Large intestine (tissue), 3 donors: ENCODE data around the gene POC5. TPM values are rescaled to one million over a fixed set of nuclear protein-coding genes. Genes with fewer than 3 reads are reported as not detected.

ENCODE experiments used
- DNase-seq, 2 donors: peaks; one replicate each; pipeline versions ENCODE4 v3.0.0 to v3.0.0-alpha.2; 2013
- H3K27ac ChIP-seq: one replicate; pipeline ENCODE4 v1.5.1; 2013; ENCODE audit warnings: low read length
- H3K27me3 ChIP-seq: 2 replicates; pipeline ENCODE4 v1.6.1; 2013; ENCODE audit warnings: low read length; ENCODE audit not compliant: control insufficient read depth, insufficient read depth
- H3K36me3 ChIP-seq: 2 replicates; pipeline ENCODE4 v1.6.1; 2013; ENCODE audit warnings: low read length; ENCODE audit not compliant: control insufficient read depth, insufficient read depth
- H3K4me1 ChIP-seq: one replicate; pipeline ENCODE4 v1.6.1; 2013; ENCODE audit warnings: low read length; ENCODE audit not compliant: control insufficient read depth, insufficient read depth
- H3K4me3 ChIP-seq: one replicate; pipeline ENCODE4 v1.5.1; 2013; ENCODE audit warnings: low read length
- H3K9me3 ChIP-seq: one replicate; pipeline ENCODE4 v1.6.1; 2013; ENCODE audit warnings: mild to moderate bottlenecking, low read depth, low read length, moderate library complexity; ENCODE audit not compliant: control insufficient read depth
- WGBS: methylation state at CpG from one replicate; pipeline ENCODE4 v1.1.5; 2013; ENCODE audit warnings: low lambda C conversion rate; ENCODE audit not compliant: insufficient coverage; 5-methylcytosine and 5-hydroxymethylcytosine counted together
- polyA plus RNA-seq: library from polyadenylated mRNA; unstranded; fragments of 120-200 nt; gene quantifications from one replicate; pipeline ENCODE4 v1.2.1, GENCODE V29; 2013

The POC5 gene
- polyA plus RNA-seq, 1 donor, result 10.5 TPM

- WGBS, result no CpG with 5 or more reads among the region's 2 CpGs
Observed at GRCh38 chr5:75640826-75641225, 76.4 kb downstream of the POC5 start.

DNA sequence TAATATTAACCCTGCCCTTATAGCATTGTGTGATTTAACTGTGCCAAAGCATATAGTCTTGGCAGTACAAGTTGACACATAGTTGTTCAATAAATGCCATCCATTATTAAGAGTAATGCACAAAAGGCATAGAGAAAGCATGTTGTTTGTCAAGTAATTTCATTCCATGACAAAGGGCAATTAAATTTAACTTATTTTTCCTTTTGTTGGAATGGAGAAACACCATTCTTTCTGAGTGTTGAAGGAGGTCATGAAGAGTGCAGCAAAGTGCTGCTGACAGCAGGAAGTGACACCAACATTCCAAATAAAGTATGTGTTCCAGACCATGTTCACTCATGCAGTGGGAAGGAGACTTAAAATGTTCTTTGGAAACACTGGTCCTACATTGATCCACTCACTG lies 76.8 kb downstream of the POC5 start:
- no peaks in the 10 kb centered on the region for H3K36me3 ChIP-seq

More at GRCh38 chr5:75640826-75641225, 76.4 kb downstream of the POC5 start:
- no peaks in the 10 kb centered on the region for H3K4me1 ChIP-seq
- H3K27ac ChIP-seq, result no peak overlapping the region
- H3K4me3 ChIP-seq, result no peak overlapping the region
- peaks cover 3% of the 10 kb centered on the region for H3K9me3 ChIP-seq
- no peak for DNase-seq
- H3K36me3 ChIP-seq, result no peaks in the 10 kb centered on the region
- no peaks in the 10 kb centered on the region for H3K27me3 ChIP-seq

DNA sequence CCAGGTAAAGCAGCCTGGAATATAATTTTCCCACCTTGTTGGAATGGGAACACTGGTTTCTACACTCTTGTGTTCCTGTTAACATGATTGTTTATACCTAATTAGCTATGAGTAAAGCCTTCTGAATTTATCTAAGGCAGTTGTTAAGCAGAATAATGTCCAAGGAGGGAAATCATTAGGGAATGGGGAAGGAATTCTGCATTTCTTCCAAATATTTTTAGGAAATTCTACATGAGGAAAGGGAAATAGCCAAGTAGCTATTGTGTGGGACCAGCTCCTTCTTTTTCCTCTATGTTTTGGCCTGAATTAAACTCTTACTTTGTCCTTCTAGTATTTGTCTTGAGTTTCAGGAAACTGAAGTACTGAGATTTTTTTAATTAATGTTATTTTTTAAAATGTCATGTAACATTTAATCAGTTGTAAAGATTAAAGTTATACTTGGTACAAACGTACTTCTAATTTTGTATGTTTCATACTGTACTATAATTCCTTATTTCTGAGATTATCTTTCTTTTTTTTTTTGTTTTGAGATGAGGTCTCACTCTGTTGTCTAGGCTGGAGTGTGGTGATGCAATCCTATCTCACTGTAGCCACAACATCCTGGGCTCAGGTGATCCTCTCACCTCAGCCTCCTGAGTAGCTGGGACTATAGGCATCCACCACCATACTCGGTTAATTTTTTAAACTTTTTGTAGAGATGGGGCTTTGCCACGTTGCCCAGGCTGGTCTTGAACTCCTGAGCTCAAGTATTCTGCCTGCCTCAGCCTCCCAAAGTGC lies 77.5 kb downstream of the POC5 start:
- H3K9me3 ChIP-seq, result peaks cover 3% of the 10 kb centered on the region
- WGBS, result 71% methylated on average over 1 of the region's 3 CpGs
- no peaks in the 10 kb centered on the region for H3K27me3 ChIP-seq
- DNase-seq, result no peak
- H3K4me3 ChIP-seq, result no peak overlapping the region
- no peaks in the 10 kb centered on the region for H3K36me3 ChIP-seq
- no peak overlapping the region for H3K27ac ChIP-seq
- H3K4me1 ChIP-seq, result no peaks in the 10 kb centered on the region

More for the DNA sequence above, 76.8 kb downstream of the POC5 start:
- Histone ChIP-seq H3K27me3 (no peaks in the 10 kb centered on the region), H3K4me1 (no peaks in the 10 kb centered on the region), H3K4me3 (no peak overlapping the region), H3K9me3 (peaks cover 3% of the 10 kb centered on the region), H3K27ac (no peak overlapping the region)
- no peak for DNase-seq

DNA sequence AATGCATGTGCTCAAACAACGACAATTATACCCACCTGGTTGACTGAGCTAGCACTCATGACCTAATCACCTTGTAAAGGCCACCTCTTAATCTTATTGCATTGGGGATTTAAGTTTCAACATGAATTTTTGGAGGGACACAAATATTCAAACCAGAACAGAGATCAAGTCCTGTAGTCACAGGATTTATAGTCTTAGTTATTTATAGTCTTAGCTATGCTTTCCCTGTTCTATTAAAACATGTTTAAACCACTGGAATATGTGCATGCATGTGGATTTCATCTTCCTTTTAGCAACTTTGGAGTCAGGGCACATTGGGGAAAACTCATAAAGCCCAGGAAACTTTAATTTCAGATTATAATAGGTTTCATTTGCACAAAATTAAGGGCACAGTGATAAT lies 79.3 kb downstream of the POC5 start:
- no peaks in the 10 kb centered on the region for H3K4me1 ChIP-seq
- DNase-seq, result no peak
- H3K4me3 ChIP-seq, result no peak overlapping the region
- WGBS, result no CpG with 5 or more reads among the region's 1 CpG
- H3K27ac ChIP-seq, result no peak overlapping the region
- peaks cover 3% of the 10 kb centered on the region for H3K9me3 ChIP-seq
- no peaks in the 10 kb centered on the region for H3K27me3 ChIP-seq
- H3K36me3 ChIP-seq, result no peaks in the 10 kb centered on the region

- Histone ChIP-seq H3K4me1 (no peaks in the 10 kb centered on the region), H3K36me3 (no peaks in the 10 kb centered on the region), H3K27me3 (no peaks in the 10 kb centered on the region), H3K4me3 (no peak overlapping the region), H3K27ac (no peak overlapping the region), H3K9me3 (no peaks in the 10 kb centered on the region)
- no peak for DNase-seq
- WGBS, result no CpG with 5 or more reads among the region's 1 CpG
Observed at GRCh38 chr5:75632321-75632720, 84.9 kb downstream of the POC5 start.

DNA sequence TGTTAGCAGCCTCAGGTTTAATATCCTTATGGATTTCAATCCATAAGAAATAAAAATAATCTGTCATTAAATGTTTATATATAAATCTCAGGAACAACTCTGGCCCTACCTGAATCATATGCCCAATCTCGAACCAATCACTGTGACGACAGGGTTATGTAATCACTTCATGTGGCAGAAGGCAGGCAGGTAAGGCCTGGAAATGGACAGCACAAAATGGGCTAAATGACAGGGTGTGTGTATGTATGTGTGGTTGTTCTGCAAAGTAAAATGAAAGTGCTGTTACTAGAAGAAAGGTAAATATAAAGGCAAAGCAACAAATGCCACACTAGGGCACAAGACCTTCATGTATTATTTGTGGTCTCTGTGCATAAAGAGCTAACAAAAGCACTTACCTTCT lies 86.4 kb downstream of the POC5 start:
- no CpG with 5 or more reads among the region's 2 CpGs for WGBS
- DNase-seq, result no peak
- H3K36me3 ChIP-seq, result no peaks in the 10 kb centered on the region
- no peaks in the 10 kb centered on the region for H3K4me1 ChIP-seq
- H3K27ac ChIP-seq, result no peak overlapping the region
- no peaks in the 10 kb centered on the region for H3K27me3 ChIP-seq
- H3K4me3 ChIP-seq, result no peak overlapping the region
- H3K9me3 ChIP-seq, result no peaks in the 10 kb centered on the region

GRCh38 chr5:75627801-75628200 lies 89.4 kb downstream of the POC5 start:
- H3K27me3 ChIP-seq, result no peaks in the 10 kb centered on the region
- H3K36me3 ChIP-seq, result no peaks in the 10 kb centered on the region
- DNase-seq, result no peak
- no peaks in the 10 kb centered on the region for H3K9me3 ChIP-seq
- H3K4me3 ChIP-seq, result no peak overlapping the region
- WGBS, result no CpG with 5 or more reads among the region's 1 CpG
- H3K4me1 ChIP-seq, result peaks cover 8% of the 10 kb centered on the region
- no peak overlapping the region for H3K27ac ChIP-seq

DNA sequence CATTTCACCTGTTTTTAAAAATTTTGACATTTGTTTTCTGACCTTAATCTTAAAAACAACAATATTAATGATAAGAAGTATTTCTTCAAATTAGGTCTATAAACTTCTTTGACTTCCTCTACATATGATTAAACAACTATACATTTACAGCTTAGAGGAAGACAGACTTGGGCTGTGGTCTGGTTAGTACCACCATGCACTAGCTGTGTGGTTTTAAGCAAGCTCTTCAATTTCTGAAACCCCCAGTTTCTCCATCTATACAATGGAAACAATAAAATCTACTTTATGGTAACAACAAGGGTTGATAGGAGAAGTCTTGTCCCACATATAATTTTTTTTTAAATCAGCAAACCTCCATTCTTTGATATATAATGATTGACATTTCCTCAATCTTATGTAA lies 90.3 kb downstream of the POC5 start:
- DNase-seq, result no peak

More for the DNA sequence above, 90.3 kb downstream of the POC5 start:
- Histone ChIP-seq H3K27me3 (no peaks in the 10 kb centered on the region), H3K27ac (no peak overlapping the region), H3K4me1 (peaks cover 13% of the 10 kb centered on the region), H3K36me3 (no peaks in the 10 kb centered on the region), H3K4me3 (no peak overlapping the region), H3K9me3 (no peaks in the 10 kb centered on the region)

Other genes starting within 250 kb of the POC5 start
- 50.3 TPM for gene CERT1, start 205.8 kb downstream of the POC5 start, polyA plus RNA-seq
- gene POLK, start 205.5 kb downstream of the POC5 start, polyA plus RNA-seq, result 18.9 TPM
- 18.1 TPM for gene ANKDD1B, start 106.0 kb downstream of the POC5 start, polyA plus RNA-seq